Esophagus mucosa (tissue), 1 donor: ENCODE measurements around the gene RAD18. TPM values are rescaled to one million over a fixed set of nuclear protein-coding genes. Genes with fewer than 3 reads are reported as not detected.

Source experiments
- ATAC-seq: fragments of 200-7000 bp; cut with Tn5 transposase; one replicate; pipeline ENCODE4 v1.9.1; 2020
- total RNA-seq: library from RNA; stranded (reverse); gene quantifications from one replicate; pipeline ENCODE4 v1.2.4, GENCODE V29; 2023
- donor health status: DM: yes; HTN: yes; CAD: no.

RAD18 gene
- total RNA-seq, 1 donor from 2014 or later: 9.4 TPM

- no peak for ATAC-seq
Observed at GRCh38 chr3:8895829-8896228, 67.4 kb downstream of the RAD18 start.

GRCh38 chr3:8893001-8893400 lies 70.3 kb downstream of the RAD18 start:
- ATAC-seq: no peak

- no peak for ATAC-seq
Observed at GRCh38 chr3:8891774-8892173, 71.5 kb downstream of the RAD18 start.

- no peak for ATAC-seq
Observed at GRCh38 chr3:8891303-8891702, 72.0 kb downstream of the RAD18 start.

- ATAC-seq: no peak
Observed at GRCh38 chr3:8888301-8888915, 74.9 kb downstream of the RAD18 start.

GRCh38 chr3:8887435-8888300 lies 75.6 kb downstream of the RAD18 start:
- peak; percentile 29 for ATAC-seq

- no peak for ATAC-seq
Observed at GRCh38 chr3:8886546-8886945, 76.7 kb downstream of the RAD18 start.

GRCh38 chr3:8885536-8886316 lies 77.5 kb downstream of the RAD18 start:
- ATAC-seq: no peak

- no peak for ATAC-seq
Observed at GRCh38 chr3:8884630-8885290, 78.5 kb downstream of the RAD18 start.

GRCh38 chr3:8882642-8883041 lies 80.6 kb downstream of the RAD18 start:
- ATAC-seq: no peak

- no peak for ATAC-seq
Observed at GRCh38 chr3:8882171-8882593, 81.1 kb downstream of the RAD18 start.

GRCh38 chr3:8879347-8879944 lies 83.8 kb downstream of the RAD18 start:
- ATAC-seq: no peak

GRCh38 chr3:8875836-8876235 lies 87.4 kb downstream of the RAD18 start:
- no peak for ATAC-seq

- ATAC-seq: no peak
Observed at GRCh38 chr3:8873740-8874139, 89.5 kb downstream of the RAD18 start.

GRCh38 chr3:8872261-8872660 lies 91.0 kb downstream of the RAD18 start:
- no peak for ATAC-seq

- ATAC-seq: no peak
Observed at GRCh38 chr3:8871306-8871705, 92.0 kb downstream of the RAD18 start.

GRCh38 chr3:8870134-8870533 lies 93.1 kb downstream of the RAD18 start:
- no peak for ATAC-seq

GRCh38 chr3:8869613-8870012 lies 93.7 kb downstream of the RAD18 start:
- ATAC-seq: peak; percentile 98

- ATAC-seq: no peak
Observed at GRCh38 chr3:8868996-8869395, 94.3 kb downstream of the RAD18 start.

GRCh38 chr3:8867646-8868045 lies 95.6 kb downstream of the RAD18 start:
- no peak for ATAC-seq

GRCh38 chr3:8865697-8866096 lies 97.6 kb downstream of the RAD18 start:
- no peak for ATAC-seq
